NOMO-1 treated with dmso at 0.1 percent for 144 hours (cell line): Measurements from ENCODE around the gene NKD2.

Experiments
- DNase-seq: peaks from one replicate; lab custom pipeline; 2025; ENCODE audit not compliant: unreplicated experiment; lab: John Stamatoyannopoulos, UW

The NKD2 gene

GRCh38 chr5:1087428-1087827 lies 78.8 kb downstream of the NKD2 start:
- no peak for DNase-seq

GRCh38 chr5:1088031-1088430 lies 79.4 kb downstream of the NKD2 start:
- DNase-seq = no peak
